CD4-positive, alpha-beta T cell treated with Interleukin-10 for 1 hour (primary cell): Measurements from ENCODE around the gene CDH16.
"Not testable (repeated sequence)": the region's sequence is repeated elsewhere in the genome, so short reads cannot be mapped to it uniquely, and the experiment has no call there.

Source experiments
- DNase-seq: peaks from one replicate; pipeline ENCODE4 v3.0.0-alpha.2; 2020

CDH16 gene, protein sequence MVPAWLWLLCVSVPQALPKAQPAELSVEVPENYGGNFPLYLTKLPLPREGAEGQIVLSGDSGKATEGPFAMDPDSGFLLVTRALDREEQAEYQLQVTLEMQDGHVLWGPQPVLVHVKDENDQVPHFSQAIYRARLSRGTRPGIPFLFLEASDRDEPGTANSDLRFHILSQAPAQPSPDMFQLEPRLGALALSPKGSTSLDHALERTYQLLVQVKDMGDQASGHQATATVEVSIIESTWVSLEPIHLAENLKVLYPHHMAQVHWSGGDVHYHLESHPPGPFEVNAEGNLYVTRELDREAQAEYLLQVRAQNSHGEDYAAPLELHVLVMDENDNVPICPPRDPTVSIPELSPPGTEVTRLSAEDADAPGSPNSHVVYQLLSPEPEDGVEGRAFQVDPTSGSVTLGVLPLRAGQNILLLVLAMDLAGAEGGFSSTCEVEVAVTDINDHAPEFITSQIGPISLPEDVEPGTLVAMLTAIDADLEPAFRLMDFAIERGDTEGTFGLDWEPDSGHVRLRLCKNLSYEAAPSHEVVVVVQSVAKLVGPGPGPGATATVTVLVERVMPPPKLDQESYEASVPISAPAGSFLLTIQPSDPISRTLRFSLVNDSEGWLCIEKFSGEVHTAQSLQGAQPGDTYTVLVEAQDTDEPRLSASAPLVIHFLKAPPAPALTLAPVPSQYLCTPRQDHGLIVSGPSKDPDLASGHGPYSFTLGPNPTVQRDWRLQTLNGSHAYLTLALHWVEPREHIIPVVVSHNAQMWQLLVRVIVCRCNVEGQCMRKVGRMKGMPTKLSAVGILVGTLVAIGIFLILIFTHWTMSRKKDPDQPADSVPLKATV

DNA sequence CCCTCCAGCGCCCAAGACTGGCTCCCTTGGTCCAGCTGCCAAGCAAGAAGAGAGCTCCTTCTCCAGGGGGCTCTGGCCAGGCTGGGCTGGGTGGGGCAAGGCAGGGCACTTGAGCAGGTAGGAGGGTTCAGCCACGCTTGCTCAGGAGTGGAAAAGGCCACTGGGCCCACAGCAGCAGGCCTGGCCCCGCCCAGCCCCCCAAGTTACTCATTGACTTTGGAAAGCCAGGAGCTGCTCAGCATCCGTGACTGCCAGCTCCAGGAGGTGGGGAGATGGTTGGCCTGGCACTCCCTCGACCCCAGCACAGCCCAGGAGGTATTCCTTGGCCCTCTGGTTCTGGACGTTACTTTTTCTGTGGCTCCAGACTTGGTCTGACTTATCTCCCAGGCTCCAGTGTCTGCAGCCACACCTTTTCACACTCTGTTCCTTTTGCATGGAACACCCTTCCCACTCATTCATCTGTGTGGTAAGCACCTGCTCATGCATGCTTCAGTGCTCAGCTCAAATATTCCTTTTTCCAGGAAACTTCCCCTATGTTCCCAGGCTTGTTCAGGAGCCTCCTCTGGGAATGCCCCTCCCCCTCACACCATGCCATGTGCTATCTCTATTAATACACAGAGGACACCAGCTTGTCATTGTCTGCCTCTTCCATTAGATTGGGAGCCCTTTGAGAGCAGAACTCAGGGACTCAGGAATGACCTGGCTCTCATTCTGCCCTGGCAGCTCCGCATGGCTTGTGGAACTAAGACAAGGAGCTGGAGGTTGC, at the start of gene CDH16:
Gene CDH16, minus strand, starts transcription at position 83 of the 766 bp plus-strand sequence. CDS start 820 bp downstream, outside the sequence.
- no peak for DNase-seq

DNA sequence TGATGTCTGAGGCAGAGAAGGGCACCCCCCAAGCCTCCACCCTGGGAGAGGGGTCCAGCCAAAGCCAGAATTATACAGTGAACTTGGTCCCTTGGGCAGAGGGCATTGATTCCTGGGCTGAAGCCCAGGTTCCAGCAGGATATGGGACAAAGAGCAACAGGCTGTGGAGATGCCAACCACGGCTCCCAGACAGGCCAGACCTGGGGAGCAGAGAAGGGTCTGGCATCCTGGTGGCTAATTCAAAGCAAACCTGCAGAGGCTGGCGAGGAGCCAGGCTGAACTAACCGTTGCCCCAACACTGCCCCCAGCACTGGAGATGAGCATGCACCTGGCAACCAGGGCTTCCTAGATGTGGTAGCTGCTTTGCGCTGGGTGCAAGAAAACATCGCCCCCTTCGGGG, 45.4 kb upstream of the CDH16 start:
- no peak for DNase-seq

DNA sequence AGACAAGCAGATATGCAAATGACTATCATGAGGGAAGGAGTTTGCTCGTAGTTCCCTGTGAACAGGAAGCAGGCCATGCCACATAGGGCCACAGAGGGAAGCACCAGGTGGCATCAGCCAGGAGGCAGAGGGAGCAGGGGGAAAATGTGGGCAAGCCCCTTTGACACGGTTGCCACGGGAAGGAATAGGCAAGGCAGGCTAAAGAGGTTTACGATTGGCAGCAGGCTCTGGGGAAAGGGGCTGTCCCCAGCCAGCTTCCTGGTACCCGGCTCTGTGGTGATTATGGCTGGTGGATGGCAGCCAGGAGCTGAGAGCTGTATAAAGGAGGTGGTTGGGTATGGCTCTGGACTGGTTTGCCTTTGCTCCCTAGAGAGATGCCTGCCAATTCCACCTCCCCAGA, 43.2 kb upstream of the CDH16 start:
- no peak for DNase-seq

DNA sequence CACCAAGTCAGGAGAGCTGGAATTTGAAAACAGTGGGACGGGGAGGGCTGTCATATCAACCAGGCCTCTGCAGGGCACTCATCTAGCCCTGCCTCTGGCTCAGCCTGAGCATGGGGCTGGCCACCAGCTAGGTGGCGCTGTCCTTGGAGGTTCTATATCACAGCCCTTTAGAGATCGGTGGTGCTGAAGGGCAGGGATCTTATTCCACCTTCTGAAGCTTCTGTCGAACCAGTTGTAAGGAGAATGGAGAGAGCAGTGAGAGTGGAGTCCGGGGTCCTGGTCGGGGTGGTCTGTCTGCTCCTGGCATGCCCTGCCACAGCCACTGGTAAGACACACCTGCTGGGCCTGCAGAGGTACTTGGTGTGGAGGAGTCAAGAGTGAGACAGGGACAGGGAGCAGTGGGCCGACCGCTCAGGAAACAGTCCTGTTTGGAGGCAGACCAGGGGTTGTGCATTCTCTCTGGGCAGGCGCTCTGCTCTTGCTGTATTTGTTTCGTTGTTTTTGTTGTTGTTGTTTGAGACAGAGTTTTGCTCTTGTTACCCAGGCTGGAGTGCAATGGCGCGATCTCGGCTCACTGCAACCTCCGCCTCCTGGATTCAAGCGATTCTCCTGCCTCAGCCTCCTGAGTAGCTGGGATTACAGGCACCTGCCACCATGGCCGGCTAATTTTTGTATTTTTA, 42.5 kb upstream of the CDH16 start, which contains the start of gene CES3:
Gene CES3, plus strand, starts transcription at position 202 of the 680 bp plus-strand sequence. Its CDS starts 42 bp downstream, at position 244.
- peak; percentile 65 for DNase-seq

DNA sequence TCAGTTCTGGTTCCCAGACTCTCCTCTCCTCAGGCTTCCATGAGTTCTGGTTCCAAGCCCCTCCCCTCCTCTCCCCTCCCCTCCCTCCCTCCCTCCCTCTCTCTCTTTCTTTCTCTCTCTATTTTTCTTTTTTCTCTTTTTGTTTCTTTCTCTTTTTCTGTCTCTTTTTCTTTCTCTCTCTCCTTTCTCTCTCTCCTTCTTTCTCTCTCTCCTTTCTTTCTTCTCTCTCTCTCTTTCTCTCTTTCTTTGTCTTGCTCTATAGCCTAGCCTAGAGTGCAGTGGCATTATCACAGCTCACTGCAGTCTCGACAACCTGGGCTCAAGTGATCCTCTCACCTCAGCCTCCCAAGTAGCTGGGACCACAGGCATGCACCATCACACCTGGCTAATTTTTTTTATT, 41.6 kb upstream of the CDH16 start:
- DNase-seq = no peak

GRCh38 chr16:66959704-66960161, 41.0 kb upstream of the CDH16 start:
- no peak for DNase-seq

- DNase-seq = no peak
Measured at GRCh38 chr16:66958857-66959703, 40.4 kb upstream of the CDH16 start.

DNA sequence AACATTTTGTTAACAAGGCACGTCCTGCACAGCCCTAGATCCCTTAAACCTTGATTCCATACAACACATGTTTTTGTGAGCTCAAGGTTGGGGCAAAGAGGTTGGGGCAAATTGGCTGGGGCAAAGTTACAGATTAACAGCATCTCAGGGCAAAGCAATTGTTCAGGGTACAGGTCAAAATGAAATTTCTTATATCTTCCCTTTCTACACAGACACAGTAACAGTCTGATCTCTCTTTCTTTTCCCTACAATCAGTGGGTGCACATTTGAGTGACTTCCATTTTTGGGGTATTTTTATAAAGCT, 37.4 kb upstream of the CDH16 start:
- not testable (repeated sequence) for DNase-seq

- not testable (repeated sequence) for DNase-seq
Measured at GRCh38 chr16:66955363-66956153, 36.9 kb upstream of the CDH16 start.

GRCh38 chr16:66954097-66954659, 35.5 kb upstream of the CDH16 start:
- peak; percentile 80 for DNase-seq

GRCh38 chr16:66953462-66954096, 34.9 kb upstream of the CDH16 start:
- no peak for DNase-seq

DNA sequence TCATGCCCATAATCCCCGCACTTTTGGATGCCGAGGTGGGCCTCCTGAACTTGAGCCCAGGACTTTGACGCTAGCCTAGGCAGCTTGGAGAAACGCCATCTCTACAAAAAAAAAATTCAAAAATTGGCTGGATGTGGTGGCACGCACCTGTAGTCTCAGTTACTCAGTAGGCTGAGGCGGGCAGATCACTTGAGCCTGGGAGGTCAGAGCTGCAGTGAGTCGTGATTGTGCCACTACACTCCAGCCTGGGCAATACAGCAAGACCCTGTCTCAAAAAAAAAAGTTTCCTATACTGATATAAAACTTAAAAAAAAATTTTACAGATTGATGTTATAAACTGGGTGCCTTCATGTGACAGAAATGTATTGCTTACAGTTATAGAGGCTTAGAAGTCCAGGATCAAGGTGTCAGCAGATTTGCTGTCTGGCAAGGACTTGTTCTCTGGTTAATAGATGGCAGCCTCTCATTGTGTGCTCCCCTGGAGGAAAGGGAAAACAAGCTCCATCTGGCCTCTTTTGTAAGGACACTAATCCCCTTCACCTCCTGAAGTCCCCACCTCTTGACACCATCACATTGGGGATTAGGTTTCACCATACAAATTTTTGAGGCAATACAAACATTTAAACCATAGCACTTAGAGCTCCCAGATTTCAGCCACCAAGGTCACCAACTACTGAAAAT, 33.9 kb upstream of the CDH16 start:
- no peak for DNase-seq

- DNase-seq = no peak
Measured at GRCh38 chr16:66950971-66951790, 32.5 kb upstream of the CDH16 start.

DNA sequence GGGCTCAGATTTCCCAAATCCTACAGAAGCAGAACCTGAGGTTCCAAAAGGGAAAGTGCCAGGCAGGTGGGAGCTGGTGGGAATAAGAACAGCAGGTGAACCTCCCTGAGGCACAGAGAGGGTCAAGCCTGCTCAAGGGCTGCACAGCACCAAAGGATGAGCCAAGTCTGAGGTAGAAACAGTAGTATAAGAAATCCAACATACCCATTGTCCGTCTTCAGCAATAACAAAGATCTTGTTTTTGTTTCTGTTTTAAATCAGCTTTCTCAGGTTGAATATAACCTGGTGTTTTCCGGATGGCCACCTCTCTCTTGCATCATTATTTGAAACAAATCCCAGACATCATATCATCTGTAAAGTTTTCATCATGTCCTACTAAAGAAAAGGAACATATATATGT, 31.8 kb upstream of the CDH16 start:
- no peak for DNase-seq

DNA sequence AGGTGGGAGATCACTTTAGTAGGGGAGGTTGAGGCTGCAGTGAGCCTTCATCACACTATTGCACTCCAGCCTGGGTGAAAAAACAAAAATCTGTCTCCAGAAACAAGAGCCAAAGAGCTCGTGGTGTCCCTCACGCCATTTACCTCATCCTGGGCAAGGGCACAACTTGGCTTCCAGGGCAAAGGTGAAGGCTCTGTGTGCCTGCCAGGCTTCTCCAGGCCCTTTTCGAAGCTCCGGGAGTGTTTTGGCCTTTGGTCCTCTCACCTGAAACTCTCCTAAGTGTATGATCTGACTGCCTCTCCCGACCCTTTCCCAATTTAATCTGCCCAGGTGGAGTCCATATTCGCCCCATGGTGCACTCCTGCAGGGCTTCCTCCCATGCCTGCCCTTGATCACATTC, 30.8 kb upstream of the CDH16 start:
- no peak for DNase-seq

GRCh38 chr16:66948837-66949225, 30.1 kb upstream of the CDH16 start:
- no peak for DNase-seq

DNA sequence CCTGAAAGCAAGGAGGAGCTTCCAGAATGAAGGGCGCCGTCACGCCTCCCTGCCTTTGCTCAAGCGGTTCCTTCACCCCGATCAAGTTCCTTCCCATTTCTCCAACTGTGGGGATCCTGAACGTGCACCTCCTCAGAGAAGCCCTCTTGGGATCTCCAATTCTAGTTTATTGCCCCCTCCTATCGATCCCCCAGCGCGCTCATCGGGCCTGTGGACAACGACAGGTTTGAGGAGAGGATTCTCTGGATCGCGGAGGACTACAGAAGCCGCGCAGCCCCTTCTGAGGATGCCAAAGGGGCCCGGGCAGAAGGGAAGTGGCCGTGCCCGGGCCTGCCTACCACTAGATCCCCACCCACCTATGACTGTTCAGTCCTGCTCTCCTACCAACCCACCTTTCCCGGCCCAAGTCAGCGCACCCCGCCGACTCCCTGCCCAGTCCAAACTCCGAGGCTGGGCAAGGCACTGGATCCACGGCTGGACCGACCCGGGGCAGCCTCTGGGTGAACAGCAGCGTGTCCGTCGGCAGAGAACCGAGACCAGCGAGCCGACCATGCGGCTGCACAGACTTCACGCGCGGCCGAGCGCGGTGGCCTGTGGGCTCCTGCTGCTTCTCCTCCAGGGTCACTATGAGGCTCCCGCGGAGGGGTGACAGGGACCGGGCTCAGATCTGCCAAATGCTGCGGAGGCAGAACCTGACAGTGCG, 29.6 kb upstream of the CDH16 start:
- no peak for DNase-seq
